ENCODE data around the gene SH3GLB1.

GRCh38 chr1:86751923-86752322, 47.5 kb downstream of the SH3GLB1 start:
- no peak for TF ChIP-seq POLR2AphosphoS5 (IDR thresholded peaks at IDR 0.05)
- no peak for TF ChIP-seq CTCF (IDR thresholded peaks at IDR 0.05)
- no peak for TF ChIP-seq POLR2A (IDR thresholded peaks at IDR 0.05)
